Heart left ventricle (tissue), 13 donors: ENCODE measurements around the gene STX10.

Experiments used
- CTCF ChIP-seq, 12 donors: fragments of 200-600 bp; sonication (generic) in 4 of 12; IDR thresholded peaks; one replicate each; pipeline versions ENCODE4 v1.5.0 to v1.8.0; 2018 to 2022; ENCODE audit warnings: antibody characterized with exemption in 12 of 12, mild to moderate bottlenecking in 5 of 12
- POLR2A ChIP-seq, 2 donors: fragments of 450-650 bp; IDR thresholded peaks; one replicate each; pipeline ENCODE4 v1.6.1; 2017; ENCODE audit warnings: antibody characterized with exemption in 2 of 2, mild to moderate bottlenecking in 2 of 2, moderate library complexity in 2 of 2
- donor health status: ischemic (EF 13 %, LVEDD 7.1; RV severe dilation, severe dysfunction).
- donor health status: DM: no; HTN: yes; CAD: no.
- donor health status: DM: no; HTN: no; CAD: no.
- donor health status: ischemic (EF 25% LVEDD 6.9; RV normal size, moderate dysfunction).
- donor health status: ischemic (EF 25% LVEDD 5.7; RV mildly dilated, moderate dysfunction).
- donor health status: ischemic (EF 35%, LVEDD 5.7; RV mildly dilated, moderate dysfunction).
- donor health status: nonischemic (EF 11% LVEDD 7.7; RV severe dilation, severe dysfunction).
- donor health status: DM: yes; HTN: yes; CAD: no.
- donor health status: PGD.
- donor health status: ischemic (EF 29% LVEDD 5.4; RV normal size, mild dysfunction).
- donor health status: nonischemic (EF 23%, LVEDD 6.1; RV moderate dilation, normal function).

GRCh38 chr19:13172346-13173138 lies 22.4 kb upstream of the STX10 start:
- TF ChIP-seq POLR2A (IDR thresholded peaks at IDR 0.05), result no peak
- TF ChIP-seq CTCF (IDR thresholded peaks at IDR 0.05), result no peak
